GM18508 (cell line): ENCODE measurements around the gene C5orf24.
"Not testable (repeated sequence)": the region's sequence is repeated elsewhere in the genome, so short reads cannot be mapped to it uniquely, and the experiment has no call there.

Source experiments
- ATAC-seq: cut with Tn5 transposase; IDR thresholded peaks from one replicate; pipeline ENCODE4 v1.9.1; 2021; ENCODE audit warnings: moderate number of reproducible peaks; ENCODE audit not compliant: insufficient read depth, unreplicated experiment

The C5orf24 gene

GRCh38 chr5:134845852-134846640, at the start of gene C5orf24:
C5orf24 (plus strand) TSS chr5:134845968; CDS start chr5:134854901, 8,933 bp downstream.
- peak; percentile 62 for ATAC-seq

- no peak for ATAC-seq
Observed at GRCh38 chr5:134798468-134798867, 47.3 kb upstream of the C5orf24 start.

DNA sequence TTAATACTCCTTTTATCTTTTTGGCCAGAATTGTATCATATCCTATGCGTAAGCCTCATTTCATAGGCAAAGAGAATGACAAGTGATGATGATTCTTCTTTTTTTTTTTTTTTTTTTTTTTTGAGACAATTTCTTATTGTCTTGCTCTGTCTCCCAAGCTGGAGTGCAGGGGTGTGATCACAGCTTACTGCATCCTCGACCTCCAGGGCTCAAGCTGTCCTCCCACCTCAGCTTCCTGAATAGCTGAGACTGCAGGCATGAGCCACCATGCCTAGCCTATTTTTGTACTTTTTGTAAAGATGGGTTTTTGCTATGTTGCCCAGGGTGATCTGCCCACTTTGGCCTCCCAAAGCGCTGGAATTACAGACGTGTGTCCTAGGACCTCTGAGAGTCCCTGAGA, 41.9 kb upstream of the C5orf24 start:
- ATAC-seq, result no peak

DNA sequence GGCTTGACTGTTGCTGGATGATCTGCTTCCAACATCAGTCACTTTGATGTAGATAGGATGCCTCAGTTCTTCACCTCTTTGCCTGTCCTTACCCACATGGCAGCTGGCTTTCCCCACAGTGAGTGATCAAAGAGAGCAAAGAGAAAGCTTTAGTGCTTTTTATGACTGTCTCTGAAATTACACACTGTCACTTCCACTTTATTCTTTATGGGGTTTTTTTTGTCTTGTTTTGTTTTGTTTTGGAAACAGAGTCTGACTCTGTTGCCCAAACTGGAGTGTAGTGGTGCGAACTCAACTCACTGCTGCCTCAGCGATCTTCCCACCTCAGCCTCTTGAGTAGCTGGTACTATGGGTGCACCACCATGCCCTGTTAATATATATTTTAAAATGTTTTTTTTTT, 32.4 kb upstream of the C5orf24 start:
- no peak for ATAC-seq

DNA sequence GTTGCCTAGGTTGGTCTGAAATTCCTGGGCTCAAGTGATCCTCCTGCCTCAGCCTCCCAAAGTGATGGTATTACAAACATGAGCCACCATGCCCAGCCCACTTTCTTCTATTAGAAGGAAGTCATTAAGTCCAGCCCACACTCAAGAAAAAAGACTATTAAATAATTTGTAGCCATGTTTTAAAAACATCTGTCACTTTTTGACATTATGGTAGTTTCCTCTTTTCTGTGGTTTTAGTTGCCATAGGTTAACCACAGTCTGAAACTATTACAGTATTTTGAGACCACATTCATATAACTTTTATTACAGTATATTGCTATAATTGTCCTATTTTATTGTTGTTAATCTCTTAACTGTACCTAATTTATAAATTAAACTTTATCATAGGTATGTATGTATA, 31.9 kb upstream of the C5orf24 start:
- ATAC-seq, result no peak

DNA sequence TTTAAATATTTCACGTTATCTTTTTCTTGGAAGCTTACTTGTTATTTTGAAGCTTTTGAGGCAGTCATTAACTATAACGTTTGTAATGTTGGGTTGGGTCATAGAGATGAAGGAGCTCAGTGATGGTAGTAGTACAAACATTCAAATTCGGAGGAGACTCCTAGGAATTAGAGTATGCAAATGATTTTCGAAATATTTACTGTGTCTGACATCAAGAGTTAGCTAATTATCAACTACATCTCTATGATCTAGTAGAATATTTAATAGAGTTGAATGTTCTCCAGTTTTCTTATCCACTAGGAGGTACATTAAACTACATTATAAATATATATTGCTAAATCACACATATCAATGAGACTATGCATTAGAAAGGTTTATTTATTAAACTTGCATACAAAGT, 28.8 kb upstream of the C5orf24 start:
- ATAC-seq, result no peak

DNA sequence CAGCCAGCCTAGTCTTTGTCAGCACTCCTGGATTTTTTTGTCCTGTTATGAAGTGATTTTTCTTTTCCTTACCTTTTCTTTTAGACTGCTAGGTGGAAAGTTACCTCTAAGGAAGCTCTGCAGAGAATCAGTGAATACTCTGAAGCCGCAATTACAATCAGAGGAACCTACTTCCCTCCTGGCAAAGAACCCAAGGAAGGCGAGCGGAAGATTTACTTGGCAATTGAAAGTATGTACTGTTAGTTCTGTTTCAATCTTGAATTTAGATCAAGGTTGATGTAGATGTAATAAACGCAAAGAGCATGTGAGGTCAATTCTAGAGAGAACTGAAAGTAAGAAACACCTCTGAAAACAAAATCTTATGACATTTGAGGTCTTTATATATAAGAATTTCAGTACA, 27.0 kb upstream of the C5orf24 start:
- ATAC-seq, result no peak

GRCh38 chr5:134819407-134819963, 26.3 kb upstream of the C5orf24 start:
- no peak for ATAC-seq

DNA sequence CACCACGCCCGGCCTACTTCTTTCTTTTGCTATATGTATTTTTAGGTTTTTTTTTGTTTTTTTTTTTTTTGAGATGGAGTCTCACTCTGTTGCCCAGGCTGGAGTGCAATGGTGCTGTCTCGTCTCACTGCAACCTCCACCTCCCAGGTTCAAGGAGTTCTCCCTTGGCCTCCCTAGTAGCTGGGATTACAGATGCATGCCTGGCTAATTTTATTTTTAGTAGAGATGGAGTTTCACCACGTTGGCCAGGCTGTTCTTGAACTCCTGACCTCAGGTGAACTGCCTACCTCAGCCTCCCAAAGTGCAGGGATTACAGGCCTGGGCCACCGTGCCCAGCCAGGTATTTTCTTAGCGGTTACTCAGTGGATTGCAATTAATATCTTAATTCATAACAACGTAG, 23.9 kb upstream of the C5orf24 start:
- no peak for ATAC-seq

GRCh38 chr5:134824681-134825080, 21.1 kb upstream of the C5orf24 start:
- ATAC-seq, result no peak

DNA sequence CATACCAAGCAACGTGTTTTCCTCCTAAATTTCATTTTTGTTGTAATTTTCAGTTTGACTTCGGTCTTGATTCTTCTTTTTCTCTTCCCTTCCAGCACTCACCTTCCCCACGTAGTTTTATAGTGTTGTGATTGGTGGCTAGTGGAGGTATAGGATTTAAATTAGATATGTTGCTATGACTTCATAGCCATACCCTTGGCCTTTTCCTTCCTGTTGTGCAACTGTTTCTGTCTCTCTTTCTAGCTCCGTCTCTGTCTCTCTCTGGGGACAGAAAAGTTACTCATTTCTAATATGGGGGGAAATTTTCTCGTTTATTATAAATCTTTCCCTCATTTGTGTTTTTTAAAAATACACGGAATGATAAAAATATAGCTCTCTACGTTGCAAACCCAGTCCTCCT, 20.6 kb upstream of the C5orf24 start:
- no peak for ATAC-seq

- no peak for ATAC-seq
Observed at GRCh38 chr5:134833340-134834032, 12.3 kb upstream of the C5orf24 start.

DNA sequence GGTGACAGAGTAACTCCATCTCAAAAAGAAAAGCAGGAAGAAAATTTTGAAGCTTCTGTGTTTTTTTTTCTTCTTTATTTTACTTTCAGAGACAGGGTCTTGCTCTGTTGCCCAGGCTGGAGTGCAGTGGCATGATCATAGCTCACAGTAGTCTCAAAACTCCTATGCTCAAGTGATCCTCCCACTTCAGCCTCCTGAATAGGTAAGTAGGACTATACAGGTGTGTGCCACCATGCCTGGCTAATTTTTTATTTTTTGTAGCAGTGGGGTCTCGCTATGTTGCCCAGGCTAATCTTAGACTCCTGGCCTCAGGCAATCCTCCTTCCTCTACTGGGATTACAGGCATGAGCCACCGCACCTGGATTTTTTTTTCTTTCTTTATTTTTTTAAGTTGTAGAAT, 10.1 kb upstream of the C5orf24 start:
- no peak for ATAC-seq

- no peak for ATAC-seq
Observed at GRCh38 chr5:134837530-134838181, 8.1 kb upstream of the C5orf24 start.

- not testable (repeated sequence) for ATAC-seq
Observed at GRCh38 chr5:134838361-134838760, 7.4 kb upstream of the C5orf24 start.

- no peak for ATAC-seq
Observed at GRCh38 chr5:134840811-134841210, 5.0 kb upstream of the C5orf24 start.

DNA sequence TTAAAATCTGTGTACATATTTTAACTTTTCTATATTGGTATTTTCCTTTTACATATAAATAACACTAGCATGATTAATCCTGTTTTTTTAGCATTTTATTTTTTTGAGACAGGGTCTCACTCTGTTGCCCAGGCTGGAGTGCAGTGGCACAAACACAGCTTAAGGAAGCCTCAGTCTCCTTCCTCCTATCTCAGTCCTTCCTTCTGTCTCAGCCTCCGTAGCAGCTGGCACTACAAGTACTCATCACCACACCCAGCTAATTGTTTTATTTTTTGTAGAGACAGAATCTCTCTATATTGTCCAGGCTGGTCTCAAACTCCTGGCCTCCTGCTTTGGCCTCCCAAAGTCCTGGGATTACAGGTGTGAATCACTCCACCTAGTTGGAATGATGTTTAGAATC, 1.5 kb upstream of the C5orf24 start:
- no peak for ATAC-seq

GRCh38 chr5:134845335-134845851, 375 bp upstream of the C5orf24 start:
- ATAC-seq, result no peak

DNA sequence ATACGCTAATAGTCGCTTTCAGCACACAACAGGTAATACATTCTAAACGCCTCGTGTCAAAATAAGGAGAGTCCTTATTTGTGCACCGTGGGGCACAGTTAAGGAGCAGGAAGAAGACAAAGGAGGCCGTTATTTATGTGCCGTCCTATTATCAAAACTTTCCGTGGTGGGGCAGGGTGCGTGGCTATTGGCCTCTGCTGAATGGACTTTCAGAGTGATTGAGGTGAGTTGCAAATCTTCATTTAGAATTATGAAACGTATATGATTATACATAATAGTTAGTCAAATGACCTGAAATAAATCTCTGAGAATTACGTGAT, 833 bp downstream of the C5orf24 start:
- ATAC-seq, result no peak

- not testable (repeated sequence) for ATAC-seq
Observed at GRCh38 chr5:134849434-134849933, 3.7 kb downstream of the C5orf24 start.
